Heart left ventricle (tissue), 16 donors: ENCODE results near the gene MLLT3. TPM values are rescaled to one million over a fixed set of nuclear protein-coding genes. Genes with fewer than 3 reads are reported as not detected.

Source experiments
- ATAC-seq, 4 donors: fragments of 200-7000 bp; cut with Tn5 transposase; one replicate each; pipeline ENCODE4 v1.9.1; 2020 to 2022; ENCODE audit warnings: moderate library complexity in 4 of 4, mild to moderate bottlenecking in 3 of 4, moderate number of reproducible peaks in 1 of 4
- DNase-seq, 5 donors: peaks; one replicate each; pipeline ENCODE4 v3.0.0-alpha.2; 2020
- H3K27ac ChIP-seq, 12 donors: fragments of 200-600 bp; sonication (generic) in 4 of 12; one replicate each; pipeline versions ENCODE4 v1.5.0 to v1.8.0; 2016 to 2022; ENCODE audit warnings: mild to moderate bottlenecking in 2 of 12
- H3K27me3 ChIP-seq, 9 donors: fragments of 200-600 bp; sonication (generic) in 2 of 9; one replicate each; pipeline versions ENCODE4 v1.5.1 to v1.8.0; 2016 to 2022; ENCODE audit warnings: mild to moderate bottlenecking in 3 of 9
- H3K36me3 ChIP-seq, 9 donors: fragments of 200-600 bp; sonication (generic) in 2 of 9; one replicate each; pipeline versions ENCODE4 v1.5.0 to v1.8.0; 2018 to 2022; ENCODE audit warnings: mild to moderate bottlenecking in 2 of 9
- H3K4me1 ChIP-seq, 12 donors: fragments of 200-600 bp; sonication (generic) in 4 of 12; one replicate each; pipeline versions ENCODE4 v1.5.0 to v1.8.0; 2016 to 2022; ENCODE audit warnings: mild to moderate bottlenecking in 3 of 12
- H3K4me3 ChIP-seq, 12 donors: fragments of 200-600 bp; sonication (generic) in 4 of 12; one replicate each; pipeline versions ENCODE4 v1.5.0 to v1.8.0; 2017 to 2022; ENCODE audit warnings: mild to moderate bottlenecking in 9 of 12, moderate library complexity in 4 of 12
- H3K9me3 ChIP-seq, 12 donors: fragments of 200-600 bp; sonication (generic) in 4 of 12; one replicate each; pipeline versions ENCODE4 v1.5.0 to v1.8.0; 2016 to 2022; ENCODE audit warnings: mild to moderate bottlenecking in 1 of 12
- POLR2A ChIP-seq, 2 donors: fragments of 450-650 bp; IDR thresholded peaks; one replicate each; pipeline ENCODE4 v1.6.1; 2017; ENCODE audit warnings: antibody characterized with exemption in 2 of 2, mild to moderate bottlenecking in 2 of 2, moderate library complexity in 2 of 2
- WGBS, 4 donors: extraction: QIAGEN DNeasy Blood & Tissue Kit in 2 of 4; methylation state at CpG; one replicate each; pipeline versions ENCODE4 v1.1.5 to v1.1.7; 2013 to 2018; 5-methylcytosine and 5-hydroxymethylcytosine counted together
- intact Hi-C, 10 donors: fragments of 100-400 bp; cut with DNase I; formaldehyde crosslinking; loops; one replicate each; pipeline versions ENCODE4 v1.11.1 to v1.14.2; 2022
- polyA plus RNA-seq, 2 donors: library from polyadenylated mRNA; stranded (reverse); fragments of 200-250 nt; gene quantifications; one replicate each; pipeline ENCODE4 v1.2.3, GENCODE V29; 2013
- total RNA-seq, 9 donors: library from RNA; depleted of rRNA in 2 of 9; stranded (reverse); fragments of >200 nt in 2 of 9; fragmentation: NEBNext Ultra II Directional in 3 of 9; extraction: Animal tissue kit (Norgen Biotek cat#: 25700) in 3 of 9; gene quantifications; one replicate each; pipeline versions ENCODE4 v1.1.0 to v1.2.4, GENCODE V29; 2016 to 2023
- TF ChIP-seq, protein P1 (sequence below), 12 donors: fragments of 200-600 bp; sonication (generic) in 4 of 12; IDR thresholded peaks; one replicate each; pipeline versions ENCODE4 v1.5.0 to v1.8.0; 2018 to 2022; ENCODE audit warnings: antibody characterized with exemption in 12 of 12, mild to moderate bottlenecking in 5 of 12
- donor health status: ischemic (EF 13 %, LVEDD 7.1; RV severe dilation, severe dysfunction).
- donor health status: healthy with polysubstance abuse.
- donor health status: DM: no; HTN: yes; CAD: no.
- donor health status: DM: no; HTN: no; CAD: no.
- donor health status: ischemic (EF 25% LVEDD 6.9; RV normal size, moderate dysfunction).
- donor health status: ischemic (EF 25% LVEDD 5.7; RV mildly dilated, moderate dysfunction).
- donor health status: healthy.
- donor health status: DM: yes; HTN: yes; CAD: no.
- donor health status: ischemic (EF 35%, LVEDD 5.7; RV mildly dilated, moderate dysfunction).
- donor health status: nonischemic (EF 11% LVEDD 7.7; RV severe dilation, severe dysfunction).
- donor health status: DM: yes; HTN: yes; CAD: no.
- donor health status: PGD.
- donor health status: ischemic (EF 29% LVEDD 5.4; RV normal size, mild dysfunction).
- donor health status: nonischemic (EF 23%, LVEDD 6.1; RV moderate dilation, normal function).

The MLLT3 gene
- total and polyA plus RNA-seq, 11 donors: 7.5 to 21.0 (median 15.3) TPM

DNA sequence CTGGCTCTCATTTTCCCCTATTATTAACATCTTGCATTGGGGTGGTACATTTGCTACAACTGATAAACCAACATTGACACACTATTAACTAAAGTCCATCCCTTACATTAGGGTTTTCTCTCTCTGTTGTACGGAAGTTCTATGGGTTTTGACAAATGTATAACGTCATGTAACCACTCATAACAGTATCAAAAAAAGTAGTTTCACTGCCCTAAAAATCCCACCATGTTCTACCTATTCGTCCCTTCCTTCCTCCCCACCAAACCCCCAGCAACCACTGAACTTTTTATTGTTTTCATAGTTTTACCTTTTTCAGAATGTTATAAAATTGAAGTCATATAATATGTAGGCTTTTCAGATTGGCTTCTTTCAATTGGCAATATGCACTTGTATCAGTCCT, 40.1 kb downstream of the MLLT3 start:
- Histone ChIP-seq H3K9me3 (no peaks in the 10 kb centered on the region), H3K4me3 (no peak overlapping the region), H3K4me1 (no peaks in the 10 kb centered on the region), H3K27me3 (no peaks in the 10 kb centered on the region), H3K27ac (no peak overlapping the region), H3K36me3 (no peaks in the 10 kb centered on the region)
- no peak for TF ChIP-seq POLR2A (IDR thresholded peaks at IDR 0.05)
- TF ChIP-seq, protein P1, sequence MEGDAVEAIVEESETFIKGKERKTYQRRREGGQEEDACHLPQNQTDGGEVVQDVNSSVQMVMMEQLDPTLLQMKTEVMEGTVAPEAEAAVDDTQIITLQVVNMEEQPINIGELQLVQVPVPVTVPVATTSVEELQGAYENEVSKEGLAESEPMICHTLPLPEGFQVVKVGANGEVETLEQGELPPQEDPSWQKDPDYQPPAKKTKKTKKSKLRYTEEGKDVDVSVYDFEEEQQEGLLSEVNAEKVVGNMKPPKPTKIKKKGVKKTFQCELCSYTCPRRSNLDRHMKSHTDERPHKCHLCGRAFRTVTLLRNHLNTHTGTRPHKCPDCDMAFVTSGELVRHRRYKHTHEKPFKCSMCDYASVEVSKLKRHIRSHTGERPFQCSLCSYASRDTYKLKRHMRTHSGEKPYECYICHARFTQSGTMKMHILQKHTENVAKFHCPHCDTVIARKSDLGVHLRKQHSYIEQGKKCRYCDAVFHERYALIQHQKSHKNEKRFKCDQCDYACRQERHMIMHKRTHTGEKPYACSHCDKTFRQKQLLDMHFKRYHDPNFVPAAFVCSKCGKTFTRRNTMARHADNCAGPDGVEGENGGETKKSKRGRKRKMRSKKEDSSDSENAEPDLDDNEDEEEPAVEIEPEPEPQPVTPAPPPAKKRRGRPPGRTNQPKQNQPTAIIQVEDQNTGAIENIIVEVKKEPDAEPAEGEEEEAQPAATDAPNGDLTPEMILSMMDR (IDR thresholded peaks at IDR 0.05): no peak
- 92 to 97% (median 94%) methylated on average over 3 of the region's 3 CpGs for WGBS, 4 donors
- ATAC-seq (no peak), DNase-seq (no peak)
- intact Hi-C loops: no loop called here

DNA sequence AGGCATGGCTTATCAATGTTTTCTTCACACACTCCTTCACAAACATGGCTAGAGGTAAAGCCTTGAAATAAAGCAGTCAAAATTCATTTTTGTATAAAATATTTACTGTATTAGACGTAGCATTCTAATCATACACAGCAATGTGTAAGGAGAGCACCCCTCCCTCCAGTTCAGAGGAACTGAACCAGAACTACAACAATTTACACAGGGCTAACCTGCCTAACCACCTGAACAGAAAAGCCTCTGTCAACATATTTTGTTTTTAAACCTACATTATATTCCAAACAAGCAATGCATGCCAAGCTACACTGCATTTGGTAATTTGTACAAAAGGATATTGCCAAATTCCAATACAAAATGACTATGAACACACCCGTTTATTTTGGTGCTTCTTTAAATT, 41.6 kb downstream of the MLLT3 start:
- intact Hi-C loops: no loop called here
- WGBS, 4 donors: 82 to 93% (median 89%) methylated on average over 2 of the region's 2 CpGs
- H3K4me1 ChIP-seq: no peaks in the 10 kb centered on the region
- DNase-seq: no peak
- no peak for ATAC-seq
- H3K36me3 ChIP-seq: no peaks in the 10 kb centered on the region
- no peaks in the 10 kb centered on the region for H3K27me3 ChIP-seq
- H3K9me3 ChIP-seq: peaks cover 0 to 7% (median 5%) of the 10 kb centered on the region in 12 donors
- H3K4me3 ChIP-seq: no peak overlapping the region
- TF ChIP-seq, protein P1 (IDR thresholded peaks at IDR 0.05): no peak
- no peak for TF ChIP-seq POLR2A (IDR thresholded peaks at IDR 0.05)
- H3K27ac ChIP-seq: no peak overlapping the region

DNA sequence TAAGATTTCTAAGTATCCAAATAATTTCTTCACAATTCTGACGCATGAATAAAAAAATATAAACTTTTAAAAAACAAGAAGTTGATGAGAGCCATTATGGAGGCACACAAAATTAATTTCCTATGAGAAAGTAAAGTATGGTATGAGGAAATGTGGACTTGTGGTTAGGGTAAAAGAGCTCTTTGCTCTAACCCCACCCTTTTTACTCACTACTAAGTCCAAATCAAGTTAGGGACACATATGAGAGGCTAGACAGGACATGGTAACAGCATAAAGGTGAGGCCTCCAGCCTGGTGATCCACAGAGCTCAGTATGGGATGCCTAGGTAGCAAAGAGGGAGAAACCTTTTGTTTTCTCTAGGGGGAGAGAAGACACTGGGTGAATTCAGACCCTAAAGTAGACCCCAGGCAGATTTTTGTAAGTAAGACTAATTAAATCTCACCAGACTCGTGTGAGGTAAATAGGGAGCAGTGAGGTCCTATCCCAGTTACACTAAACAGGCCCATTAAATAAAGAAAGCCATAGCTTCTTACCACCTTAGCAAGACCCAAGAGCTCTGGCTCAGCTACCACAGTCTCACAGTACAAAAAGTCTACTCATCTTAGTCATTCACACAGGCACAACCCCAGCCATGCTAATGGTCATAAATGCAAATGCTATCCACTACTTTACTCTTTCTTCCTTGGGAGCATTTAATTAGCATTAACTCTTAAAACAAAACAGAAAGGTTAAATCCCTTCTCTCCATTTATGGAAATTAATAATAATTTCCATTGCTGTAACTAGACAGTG, 42.6 kb downstream of the MLLT3 start:
- DNase-seq (no peak), ATAC-seq (no peak)
- TF ChIP-seq POLR2A (IDR thresholded peaks at IDR 0.05): no peak
- TF ChIP-seq, protein P1 (IDR thresholded peaks at IDR 0.05): no peak
- no peaks in the 10 kb centered on the region for H3K4me1 ChIP-seq
- H3K4me3 ChIP-seq: no peak overlapping the region
- peaks cover 0 to 17% (median 10%) of the 10 kb centered on the region in 12 donors for H3K9me3 ChIP-seq
- H3K27ac ChIP-seq: no peak overlapping the region
- intact Hi-C loops: no loop called here
- H3K36me3 ChIP-seq: no peaks in the 10 kb centered on the region
- 94 to 99% (median 96%) methylated on average over 2 of the region's 2 CpGs for WGBS, 4 donors
- no peaks in the 10 kb centered on the region for H3K27me3 ChIP-seq

DNA sequence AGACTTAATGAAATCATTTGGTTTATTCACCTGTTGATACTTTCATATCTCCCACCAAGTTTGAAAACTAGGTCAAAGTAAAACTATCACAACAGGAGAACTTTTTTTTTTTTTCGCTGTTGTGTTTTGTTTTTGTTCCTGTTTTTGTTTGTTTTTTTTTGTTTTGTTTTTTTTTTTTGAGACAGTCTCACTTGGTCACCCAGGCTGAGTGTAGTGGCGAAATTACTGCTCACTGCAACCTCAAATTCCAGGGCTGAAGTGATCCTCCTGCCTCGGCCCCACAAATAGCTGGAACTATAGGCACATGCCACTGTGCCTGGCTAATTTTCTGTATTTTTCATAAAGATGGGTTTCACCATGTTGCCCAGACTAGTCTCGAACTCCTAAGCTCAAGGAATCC, 49.3 kb downstream of the MLLT3 start:
- Histone ChIP-seq H3K4me3 (no peak overlapping the region), H3K36me3 (no peaks in the 10 kb centered on the region), H3K27me3 (no peaks in the 10 kb centered on the region), H3K9me3 (peaks cover 0 to 17% (median 10%) of the 10 kb centered on the region in 12 donors), H3K4me1 (peaks cover 0 to 26% (median 11%) of the 10 kb centered on the region in 12 donors), H3K27ac (no peak overlapping the region)
- ATAC-seq: no peak
- intact Hi-C loops: no loop called here
- 94 to 99% (median 95%) methylated on average over 4 of the region's 4 CpGs for WGBS, 4 donors
- no peak for TF ChIP-seq POLR2A (IDR thresholded peaks at IDR 0.05)
- TF ChIP-seq, protein P1 (IDR thresholded peaks at IDR 0.05): no peak
- DNase-seq: no peak
